Fibroblast of lung (primary cell): Measurements from ENCODE around the gene MAN1A1. TPM values are rescaled to one million over a fixed set of nuclear protein-coding genes. Genes with fewer than 3 reads are reported as not detected.

Experiments
- DNase-seq, 2 donors: peaks; one replicate each; pipeline versions ENCODE4 v3.0.0 to v3.0.0-alpha.2; 2010; ENCODE audit warnings: low read depth in 2 of 2
- H2AFZ ChIP-seq: 2 replicates; pipeline ENCODE4 v1.5.1; 2012; ENCODE audit warnings: low read length, control low read depth, inconsistent platforms
- H3K27ac ChIP-seq: 2 replicates; pipeline ENCODE4 v1.5.1; 2011; ENCODE audit warnings: low read length, control low read depth; ENCODE audit not compliant: insufficient read depth
- H3K27me3 ChIP-seq: 2 replicates; pipeline ENCODE4 v1.5.1; 2011; ENCODE audit warnings: mild to moderate bottlenecking, low read length; ENCODE audit not compliant: control insufficient read depth, insufficient read depth
- H3K36me3 ChIP-seq: 2 replicates; pipeline ENCODE4 v1.5.1; 2011; ENCODE audit warnings: low read length; ENCODE audit not compliant: control insufficient read depth, insufficient read depth
- H3K4me1 ChIP-seq: 2 replicates; pipeline ENCODE4 v1.5.1; 2011; ENCODE audit warnings: low read length; ENCODE audit not compliant: control insufficient read depth, insufficient read depth; ENCODE audit errors: extremely low read depth
- H3K4me2 ChIP-seq: 2 replicates; pipeline ENCODE4 v1.5.1; 2011; ENCODE audit warnings: low read length, control low read depth; ENCODE audit not compliant: insufficient read depth; ENCODE audit errors: extremely low read depth
- H3K4me3 ChIP-seq, 4 experiments: fragments of 200-600 bp in 1 of 4; sonication (generic) in 1 of 4; replicated peaks in 1 of 4; 2 replicates each; pipeline ENCODE4 v1.5.1; 2011 to 2016; ENCODE audit warnings: low read length in 4 of 4, low read depth in 3 of 4, mild to moderate bottlenecking in 3 of 4, control low read depth in 2 of 4, inconsistent platforms in 1 of 4, mixed read lengths in 1 of 4; ENCODE audit not compliant: insufficient read depth in 1 of 4; ENCODE audit errors: control extremely low read depth in 1 of 4
- H3K79me2 ChIP-seq: 2 replicates; pipeline ENCODE4 v1.5.1; 2012; ENCODE audit warnings: mild to moderate bottlenecking, low read length, inconsistent platforms; ENCODE audit not compliant: control insufficient read depth, insufficient read depth
- H3K9ac ChIP-seq: 2 replicates; pipeline ENCODE4 v1.5.1; 2011; ENCODE audit warnings: mild to moderate bottlenecking, low read length, control low read depth; ENCODE audit not compliant: insufficient read depth
- H3K9me3 ChIP-seq: 2 replicates; pipeline ENCODE4 v1.5.1; 2012; ENCODE audit warnings: low read depth, low read length; ENCODE audit not compliant: control insufficient read depth, insufficient read depth
- H4K20me1 ChIP-seq: 2 replicates; pipeline ENCODE4 v1.5.1; 2011; ENCODE audit warnings: low read length; ENCODE audit not compliant: control insufficient read depth, insufficient read depth; ENCODE audit errors: extremely low read depth
- EZH2 ChIP-seq: IDR thresholded peaks from 2 replicates; pipeline ENCODE4 v1.5.1; 2012; ENCODE audit warnings: low read length, control low read depth, mild to moderate bottlenecking; ENCODE audit errors: missing control alignments
- polyA plus RNA-seq, 2 donors: library from polyadenylated mRNA; depleted of rRNA in 1 of 2; stranded (reverse) in 1 of 2; unstranded in 1 of 2; fragments of >200 nt; gene quantifications; 2 replicates each; pipeline ENCODE4 v1.2.1, GENCODE V29; 2011 to 2012; ENCODE audit warnings: missing spikeins in 1 of 2
- total RNA-seq: library from RNA; depleted of rRNA; stranded (reverse); fragments of >200 nt; gene quantifications from 2 replicates; pipeline ENCODE4 v1.2.1, GENCODE V29; 2014
- TF ChIP-seq, protein P1 (sequence below), 2 donors: IDR thresholded peaks in 1 of 2; conservative IDR thresholded peaks in 1 of 2; 1 replicate in 1 of 2; 2 replicates in 1 of 2; pipeline ENCODE4 v1.5.1; 2011 to 2012; ENCODE audit warnings: low read length in 2 of 2, control low read depth in 1 of 2, inconsistent platforms in 1 of 2, low read depth in 1 of 2, mild to moderate bottlenecking in 1 of 2

Gene MAN1A1
- total and polyA plus RNA-seq, 2 donors (not counting 1 experiment from before 2014, with no cell fraction given), result 39.5 to 120 TPM

DNA sequence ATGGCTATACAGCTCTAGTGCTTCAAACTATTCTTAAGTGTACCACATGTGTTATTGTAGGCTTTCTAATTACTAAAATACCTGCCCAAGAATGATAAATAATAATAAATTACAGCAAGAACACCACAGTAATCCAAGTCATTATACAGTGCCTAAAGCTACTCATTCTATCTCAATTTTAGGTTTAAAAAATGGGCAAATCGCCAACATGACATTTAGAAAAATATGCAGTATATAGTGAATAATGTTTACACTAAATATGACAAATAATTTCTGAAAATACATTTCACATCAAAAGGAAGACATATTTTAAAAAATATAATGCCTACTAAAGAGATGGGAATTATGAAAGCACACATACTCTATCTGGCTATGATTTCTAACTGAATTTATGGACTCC, 91.8 kb downstream of the MAN1A1 start:
- H3K4me1 ChIP-seq, result peaks cover 2% of the 10 kb centered on the region
- DNase-seq, result no peak
- no peak overlapping the region for H3K4me3 ChIP-seq

DNA sequence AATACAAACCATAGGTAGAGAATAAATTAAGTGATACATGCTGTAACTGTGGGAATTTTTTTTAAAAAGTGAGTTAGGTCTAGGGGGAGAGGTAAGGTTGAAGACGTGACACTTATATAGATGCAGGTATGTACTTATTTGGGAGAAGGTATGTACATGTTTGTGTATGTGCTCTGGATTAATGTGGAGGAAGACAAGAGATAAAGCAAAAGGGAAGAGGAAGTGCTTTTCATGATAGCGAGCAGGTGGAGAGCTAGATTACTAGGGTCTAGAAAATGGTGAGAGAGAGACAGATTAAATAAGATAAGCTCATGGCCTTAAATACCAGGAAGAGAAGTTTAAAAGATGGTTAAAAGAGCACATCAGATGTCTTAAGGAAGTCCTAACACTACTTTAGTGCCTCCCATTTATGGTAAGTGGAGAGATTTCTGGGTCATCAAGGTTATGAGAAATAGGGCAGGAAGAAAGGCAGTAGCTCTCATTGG, 92.5 kb downstream of the MAN1A1 start:
- Histone ChIP-seq H3K4me1 (peaks cover 2% of the 10 kb centered on the region), H3K4me3 (no peak overlapping the region), H4K20me1 (no peaks in the 10 kb centered on the region), H3K79me2 (no peaks in the 10 kb centered on the region), H3K4me2 (no peak overlapping the region), H3K36me3 (no peaks in the 10 kb centered on the region), H3K27me3 (no peaks in the 10 kb centered on the region), H3K9ac (no peak overlapping the region), H3K27ac (no peak overlapping the region), H3K9me3 (no peaks in the 10 kb centered on the region), H2AFZ (no peak overlapping the region)
- no peak for DNase-seq
- TF ChIP-seq, protein P1, sequence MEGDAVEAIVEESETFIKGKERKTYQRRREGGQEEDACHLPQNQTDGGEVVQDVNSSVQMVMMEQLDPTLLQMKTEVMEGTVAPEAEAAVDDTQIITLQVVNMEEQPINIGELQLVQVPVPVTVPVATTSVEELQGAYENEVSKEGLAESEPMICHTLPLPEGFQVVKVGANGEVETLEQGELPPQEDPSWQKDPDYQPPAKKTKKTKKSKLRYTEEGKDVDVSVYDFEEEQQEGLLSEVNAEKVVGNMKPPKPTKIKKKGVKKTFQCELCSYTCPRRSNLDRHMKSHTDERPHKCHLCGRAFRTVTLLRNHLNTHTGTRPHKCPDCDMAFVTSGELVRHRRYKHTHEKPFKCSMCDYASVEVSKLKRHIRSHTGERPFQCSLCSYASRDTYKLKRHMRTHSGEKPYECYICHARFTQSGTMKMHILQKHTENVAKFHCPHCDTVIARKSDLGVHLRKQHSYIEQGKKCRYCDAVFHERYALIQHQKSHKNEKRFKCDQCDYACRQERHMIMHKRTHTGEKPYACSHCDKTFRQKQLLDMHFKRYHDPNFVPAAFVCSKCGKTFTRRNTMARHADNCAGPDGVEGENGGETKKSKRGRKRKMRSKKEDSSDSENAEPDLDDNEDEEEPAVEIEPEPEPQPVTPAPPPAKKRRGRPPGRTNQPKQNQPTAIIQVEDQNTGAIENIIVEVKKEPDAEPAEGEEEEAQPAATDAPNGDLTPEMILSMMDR (conservative IDR thresholded peaks at IDR 0.05 in 1 of 2, IDR thresholded peaks at IDR 0.05 in 1 of 2; ENCODE audit: low read depth in 1 of 2, low read length in 2 of 2), result no peak
- TF ChIP-seq EZH2, result no peak

More for the DNA sequence above, 91.8 kb downstream of the MAN1A1 start:
- no peak for TF ChIP-seq EZH2
- TF ChIP-seq, protein P1 (conservative IDR thresholded peaks at IDR 0.05 in 1 of 2, IDR thresholded peaks at IDR 0.05 in 1 of 2; ENCODE audit: low read depth in 1 of 2, low read length in 2 of 2), result no peak
- Histone ChIP-seq H3K79me2 (no peaks in the 10 kb centered on the region), H3K36me3 (no peaks in the 10 kb centered on the region), H3K27ac (no peak overlapping the region), H3K4me2 (no peak overlapping the region), H4K20me1 (no peaks in the 10 kb centered on the region), H3K9me3 (no peaks in the 10 kb centered on the region), H2AFZ (no peak overlapping the region), H3K27me3 (no peaks in the 10 kb centered on the region), H3K9ac (no peak overlapping the region)

DNA sequence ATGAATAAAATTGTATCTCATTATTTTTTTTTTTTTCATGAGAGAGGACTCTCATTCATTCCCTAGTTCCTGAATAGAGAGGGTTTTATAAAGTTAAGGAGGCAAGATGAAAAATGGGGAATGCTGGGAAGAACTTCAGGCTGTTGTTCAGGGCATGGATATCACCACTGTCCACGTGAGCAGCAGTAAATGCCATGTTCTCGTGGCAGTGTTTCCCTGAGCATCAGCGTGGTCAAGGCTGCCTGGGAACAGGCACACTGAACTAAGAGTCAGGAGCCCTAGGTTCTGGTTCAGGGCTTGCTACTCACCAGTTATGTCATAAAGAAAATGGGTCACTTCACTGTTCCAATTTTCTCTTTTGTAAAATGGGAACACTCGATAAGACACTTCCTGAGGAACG, 93.2 kb downstream of the MAN1A1 start:
- no peak overlapping the region for H3K9ac ChIP-seq
- H3K27ac ChIP-seq, result no peak overlapping the region
- H3K27me3 ChIP-seq, result no peaks in the 10 kb centered on the region
- no peak overlapping the region for H3K4me2 ChIP-seq
- no peaks in the 10 kb centered on the region for H3K9me3 ChIP-seq
- H3K4me1 ChIP-seq, result no peaks in the 10 kb centered on the region
- no peaks in the 10 kb centered on the region for H3K36me3 ChIP-seq
- H3K79me2 ChIP-seq, result no peaks in the 10 kb centered on the region
- no peak overlapping the region for H3K4me3 ChIP-seq
- DNase-seq, result no peak
- no peaks in the 10 kb centered on the region for H4K20me1 ChIP-seq
- H2AFZ ChIP-seq, result no peak overlapping the region
- no peak for TF ChIP-seq EZH2
- TF ChIP-seq, protein P1 (conservative IDR thresholded peaks at IDR 0.05 in 1 of 2, IDR thresholded peaks at IDR 0.05 in 1 of 2; ENCODE audit: low read depth in 1 of 2, low read length in 2 of 2), result no peak
